Hematopoietic multipotent progenitor cell (in vitro differentiated cells): ENCODE results near the gene SH2B3. TPM values are rescaled to one million over a fixed set of nuclear protein-coding genes. Genes with fewer than 3 reads are reported as not detected.
"Not testable (repeated sequence)": the region's sequence is repeated elsewhere in the genome, so short reads cannot be mapped to it uniquely, and the experiment has no call there.

Experiments used
- DNase-seq, 3 donors: peaks; one replicate each; pipeline ENCODE4 v3.0.0-alpha.2; 2011 to 2015; ENCODE audit warnings: low read depth in 2 of 3, low spot score in 2 of 3
- total RNA-seq: library from RNA; depleted of rRNA; stranded (reverse); fragments of >200 nt; gene quantifications from one replicate; pipeline ENCODE4 v1.2.3, GENCODE V29; 2012

Gene SH2B3
- 26.4 TPM for total RNA-seq

- no peak for DNase-seq
These were observed at the start of gene SH2B3 for GRCh38 chr12:111405859-111406473. TSS of gene SH2B3 (plus strand) at chr12:111405923. CDS start at chr12:111418146, 12,223 bp downstream.

GRCh38 chr12:111359231-111359913 is 46.4 kb upstream of the SH2B3 start:
- peak in 2 of 3 donors; percentile 84 to 91 for DNase-seq

GRCh38 chr12:111359914-111360276 is 45.8 kb upstream of the SH2B3 start:
- DNase-seq = no peak

GRCh38 chr12:111360325-111360930 is 45.3 kb upstream of the SH2B3 start:
- no peak for DNase-seq

GRCh38 chr12:111361073-111361716 is 44.5 kb upstream of the SH2B3 start:
- DNase-seq = peak in 2 of 3 donors; percentile 22 to 45

GRCh38 chr12:111361717-111362576 is 43.8 kb upstream of the SH2B3 start:
- no peak for DNase-seq

GRCh38 chr12:111362687-111363475 is 42.8 kb upstream of the SH2B3 start:
- no peak for DNase-seq

- DNase-seq = no peak
These were observed 42.1 kb upstream of the SH2B3 start for GRCh38 chr12:111363578-111363977.

- no peak for DNase-seq
These were observed 39.6 kb upstream of the SH2B3 start for GRCh38 chr12:111366075-111366474.

GRCh38 chr12:111366583-111366982 is 39.1 kb upstream of the SH2B3 start:
- DNase-seq = no peak

GRCh38 chr12:111367661-111368221 is 38.0 kb upstream of the SH2B3 start:
- DNase-seq = no peak

GRCh38 chr12:111368291-111368787 is 37.4 kb upstream of the SH2B3 start:
- DNase-seq = no peak

GRCh38 chr12:111368788-111369495 is 36.8 kb upstream of the SH2B3 start, which contains the start of gene PHETA1:
TSS of gene PHETA1 (minus strand) at chr12:111369095. CDS start at chr12:111363427, 5,668 bp downstream.
- peak; percentile 19 to 70 (median 66) for DNase-seq

GRCh38 chr12:111369496-111370220 is 36.1 kb upstream of the SH2B3 start:
- no peak for DNase-seq

GRCh38 chr12:111373231-111373630 is 32.5 kb upstream of the SH2B3 start:
- DNase-seq = not testable (repeated sequence)

- DNase-seq = no peak
These were observed 28.3 kb upstream of the SH2B3 start for GRCh38 chr12:111377440-111377839.

- no peak for DNase-seq
These were observed 25.7 kb upstream of the SH2B3 start for GRCh38 chr12:111379942-111380554.
